Measurements from ENCODE around the gene HID1.
"Not testable (repeated sequence)": the region's sequence is repeated elsewhere in the genome, so short reads cannot be mapped to it uniquely, and the experiment has no call there.

The HID1 gene

DNA sequence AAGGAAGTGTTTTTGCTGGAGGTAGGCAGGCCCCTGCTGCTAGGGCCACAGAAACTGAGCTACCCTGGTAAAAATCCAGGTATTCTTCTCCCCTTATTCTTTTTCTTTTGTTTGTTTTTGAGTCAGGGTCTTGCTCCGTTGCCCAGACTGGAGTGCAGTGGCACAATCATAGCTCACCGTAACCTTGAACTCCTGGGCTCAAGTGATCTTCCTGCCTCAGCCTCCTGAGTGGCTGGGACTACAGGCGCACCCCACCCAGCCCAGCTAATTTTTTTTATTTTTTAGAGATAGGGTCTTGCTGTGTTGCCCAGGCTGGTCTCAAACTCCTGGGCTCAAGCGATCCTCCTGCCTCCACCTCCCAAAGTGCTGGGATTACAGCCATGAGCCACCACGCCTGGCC lies 3.1 kb downstream of the HID1 start:
- DNase-seq, result not testable (repeated sequence)

DNA sequence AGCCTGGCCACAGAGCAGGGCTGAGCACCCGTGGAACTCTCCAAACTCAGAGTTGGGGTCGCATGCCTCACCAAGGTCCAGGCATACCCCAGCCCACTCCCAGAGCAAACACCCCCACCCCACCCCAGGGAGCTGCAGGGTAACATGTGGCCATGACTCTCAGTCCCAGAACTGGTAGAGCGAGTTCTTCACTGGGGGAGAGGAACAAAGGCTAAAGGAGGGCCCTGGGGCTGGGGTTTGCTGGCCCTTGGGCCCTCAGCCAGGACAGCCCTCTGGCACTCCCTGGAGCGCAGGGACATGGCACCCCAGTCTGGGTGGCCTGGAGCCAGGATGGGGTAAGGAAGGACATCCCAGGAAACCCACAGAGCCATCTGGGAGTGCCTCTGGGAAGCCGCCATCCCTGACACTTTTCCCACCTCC lies 4.2 kb downstream of the HID1 start:
- DNase-seq, result no peak

DNA sequence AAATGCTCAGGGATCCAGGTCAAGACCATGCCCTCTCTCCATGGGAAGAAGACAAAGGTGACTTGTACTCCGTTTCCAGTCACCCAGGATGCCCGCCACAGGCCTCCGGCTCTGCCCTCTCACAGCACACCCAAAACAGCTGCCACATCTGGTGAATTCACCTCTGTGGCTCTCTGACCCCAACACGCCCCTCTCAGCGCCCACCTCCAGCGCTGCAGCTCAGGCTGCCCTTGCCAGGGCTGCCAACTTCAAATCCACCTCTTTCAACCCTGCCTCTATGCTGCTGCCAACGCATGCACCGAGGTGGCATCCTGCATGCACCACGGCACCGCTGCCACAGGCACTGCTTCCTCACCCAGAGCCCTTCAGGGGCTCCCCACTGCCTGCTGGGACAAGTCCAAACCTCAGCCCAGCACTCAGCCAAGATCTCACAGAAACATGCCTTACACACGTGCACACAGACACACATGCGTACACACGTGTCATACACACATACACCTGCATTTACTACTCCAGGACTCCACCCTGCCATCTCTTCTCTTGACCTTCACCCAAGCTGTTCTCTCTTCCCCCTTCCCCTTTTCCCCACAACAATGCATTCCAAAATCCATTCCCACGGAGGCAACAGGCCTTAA lies 7.5 kb downstream of the HID1 start:
- DNase-seq, result no peak

DNA sequence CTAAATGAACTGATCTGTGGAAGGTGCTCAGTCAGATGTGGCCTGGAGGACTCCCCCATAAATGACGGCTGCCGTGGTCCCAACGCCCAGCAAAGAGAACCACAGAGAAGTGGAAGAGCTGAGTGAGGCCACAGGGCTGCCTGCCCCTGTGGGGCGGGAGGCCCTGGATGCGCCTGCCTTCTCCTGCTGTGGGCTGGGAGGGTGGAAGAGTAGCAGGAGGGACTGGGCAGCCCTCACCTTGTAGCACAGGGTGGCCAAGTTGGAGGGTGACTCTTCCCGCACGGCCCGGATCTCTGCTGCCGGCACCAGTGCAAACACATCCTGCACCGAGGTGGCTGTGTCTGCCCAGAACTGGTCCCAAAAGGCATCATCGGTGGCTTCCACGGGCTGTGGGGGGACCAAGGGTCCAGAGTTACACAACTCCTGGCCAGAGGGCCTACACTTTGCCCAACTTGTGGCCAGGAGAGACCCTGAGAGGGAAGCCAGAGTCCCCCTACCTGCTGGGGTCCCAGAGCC lies 8.3 kb downstream of the HID1 start:
- no peak for DNase-seq

GRCh38 chr17:74963656-74964055 lies 8.9 kb downstream of the HID1 start:
- peak in 3 of 56 donors; percentile 8 to 28 (median 26) for DNase-seq

DNA sequence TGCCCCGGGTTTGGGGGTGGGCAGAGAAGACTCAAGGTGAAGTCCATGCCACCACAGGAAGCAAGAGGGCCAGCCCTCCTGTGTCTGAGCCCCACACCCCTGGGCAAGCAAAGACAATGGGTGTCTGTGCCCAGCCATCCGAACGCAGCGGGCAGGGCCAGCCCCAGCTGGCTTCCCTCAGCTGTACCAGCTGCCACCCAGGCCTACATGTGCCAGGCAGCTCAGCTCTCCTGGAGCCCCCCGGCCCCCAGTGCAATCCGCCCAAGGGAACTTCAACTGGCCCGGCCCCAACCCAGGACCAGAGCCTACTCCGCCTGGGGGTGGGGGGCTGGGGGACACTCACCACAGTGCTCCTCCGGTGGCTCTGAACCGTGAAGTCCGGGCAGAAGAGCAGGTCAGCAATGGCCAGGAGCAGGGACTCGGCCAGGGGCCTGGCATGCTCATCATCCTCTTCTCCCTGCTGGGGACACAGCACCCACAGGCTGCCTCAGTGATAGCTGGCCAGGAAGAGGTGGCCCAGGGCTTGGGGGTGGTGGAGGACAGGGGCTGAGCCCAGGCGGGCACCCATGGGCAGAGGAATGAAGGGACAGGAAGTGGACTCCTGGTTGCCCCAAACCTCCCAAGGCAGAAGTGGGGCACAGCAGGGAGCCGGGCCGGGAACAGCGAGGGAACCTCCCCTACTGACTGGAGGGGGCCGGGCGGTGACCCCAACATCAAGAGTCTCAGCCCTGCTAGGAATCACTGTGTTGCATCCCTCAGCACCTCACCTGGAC lies 9.8 kb downstream of the HID1 start:
- DNase-seq, result peak in 51 of 56 donors; percentile 16 to 84 (median 65)

GRCh38 chr17:74961657-74962350 lies 10.8 kb downstream of the HID1 start:
- DNase-seq, result peak in 53 of 56 donors; percentile 23 to 93 (median 76)

GRCh38 chr17:74960570-74961342 lies 11.8 kb downstream of the HID1 start:
- DNase-seq, result no peak

- no peak for DNase-seq
These were observed 12.6 kb downstream of the HID1 start for GRCh38 chr17:74959826-74960515.

GRCh38 chr17:74957935-74958740 lies 14.4 kb downstream of the HID1 start:
- DNase-seq, result peak in 40 of 56 donors; percentile 3 to 76 (median 25)

DNA sequence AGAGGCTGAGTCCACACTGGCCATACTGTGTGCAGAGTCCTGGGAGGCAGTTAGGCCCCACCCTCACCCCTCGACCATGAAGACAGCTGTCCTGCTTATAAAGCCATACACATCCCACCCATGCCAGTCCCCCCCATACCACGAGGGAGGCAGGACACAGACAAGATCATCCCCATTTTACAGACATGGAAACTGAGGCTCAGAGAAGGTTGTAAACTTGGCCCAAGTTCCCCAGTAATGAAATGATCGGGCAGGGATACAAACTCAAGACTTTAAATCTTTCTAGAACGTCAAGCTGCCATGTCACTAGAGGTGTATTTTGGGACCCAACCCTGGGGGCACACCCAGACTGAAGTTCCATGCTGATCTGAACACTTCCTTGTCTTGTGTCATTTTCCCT lies 16.5 kb downstream of the HID1 start:
- DNase-seq, result no peak

DNA sequence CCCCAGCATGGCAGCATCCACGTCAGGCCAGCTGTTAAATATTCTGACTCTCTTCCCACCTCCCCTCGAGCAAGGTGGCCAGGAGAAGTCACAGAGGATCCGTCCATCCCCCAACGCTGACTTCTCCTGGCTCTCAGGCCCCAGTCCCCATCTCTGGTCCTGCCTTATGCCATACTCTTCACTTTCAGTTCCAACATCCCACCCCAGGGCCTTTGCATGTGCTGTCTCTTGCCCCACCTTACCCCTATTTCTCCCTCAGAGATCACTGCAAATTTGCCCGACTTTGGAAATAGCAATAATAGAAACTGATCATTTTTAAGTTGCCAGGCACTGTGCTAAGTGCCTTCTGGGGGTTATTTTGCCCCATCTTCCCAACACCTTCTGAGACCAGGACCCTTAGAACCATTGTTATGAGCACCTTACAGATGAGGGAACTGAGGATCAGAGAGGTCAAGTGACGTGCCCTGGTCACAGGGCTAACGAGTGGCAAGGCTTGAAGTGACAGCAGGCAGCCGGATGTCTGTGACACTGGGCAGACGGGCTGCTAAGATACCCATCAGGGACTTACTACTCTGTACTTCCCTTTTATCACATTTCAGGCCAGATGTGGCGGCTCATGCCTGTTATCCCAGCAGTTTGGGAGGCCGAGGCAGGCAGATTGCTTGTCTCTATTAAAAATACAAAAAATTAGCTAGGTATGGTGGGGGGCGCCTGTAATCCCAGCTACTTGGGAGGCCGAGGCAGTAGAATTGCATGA lies 17.7 kb downstream of the HID1 start:
- DNase-seq, result no peak

- no peak for DNase-seq
These were observed 18.4 kb downstream of the HID1 start for GRCh38 chr17:74954115-74954514.

DNA sequence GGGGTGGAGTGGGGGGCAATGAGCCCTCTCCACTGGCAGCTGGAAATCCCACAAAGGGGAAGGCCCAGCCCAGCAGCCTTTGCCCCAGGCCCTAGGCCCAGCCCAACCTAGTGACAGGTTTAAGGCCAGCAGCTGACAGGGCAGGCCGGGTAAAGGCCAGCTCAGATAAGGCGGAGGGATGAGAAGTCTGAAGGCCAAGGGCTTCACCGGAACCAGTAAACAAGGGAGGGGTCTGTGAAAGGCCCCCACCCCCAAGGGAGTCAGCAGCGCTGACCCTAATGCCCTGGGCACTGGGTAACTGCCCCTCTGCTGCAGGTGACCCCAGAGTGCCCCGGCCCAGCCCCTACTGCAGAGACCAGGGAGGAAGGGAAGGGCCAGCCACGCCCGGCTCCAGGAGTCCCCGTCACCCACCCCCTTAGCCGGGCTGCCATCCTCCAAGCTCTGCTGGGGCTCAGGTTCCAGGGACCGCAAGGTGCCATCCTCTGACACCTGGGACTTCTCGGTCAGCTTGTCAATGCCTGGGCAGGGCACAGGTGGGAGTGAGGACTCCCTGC lies 19.3 kb downstream of the HID1 start:
- DNase-seq, result no peak

GRCh38 chr17:74952431-74953133 lies 20.0 kb downstream of the HID1 start:
- no peak for DNase-seq

DNA sequence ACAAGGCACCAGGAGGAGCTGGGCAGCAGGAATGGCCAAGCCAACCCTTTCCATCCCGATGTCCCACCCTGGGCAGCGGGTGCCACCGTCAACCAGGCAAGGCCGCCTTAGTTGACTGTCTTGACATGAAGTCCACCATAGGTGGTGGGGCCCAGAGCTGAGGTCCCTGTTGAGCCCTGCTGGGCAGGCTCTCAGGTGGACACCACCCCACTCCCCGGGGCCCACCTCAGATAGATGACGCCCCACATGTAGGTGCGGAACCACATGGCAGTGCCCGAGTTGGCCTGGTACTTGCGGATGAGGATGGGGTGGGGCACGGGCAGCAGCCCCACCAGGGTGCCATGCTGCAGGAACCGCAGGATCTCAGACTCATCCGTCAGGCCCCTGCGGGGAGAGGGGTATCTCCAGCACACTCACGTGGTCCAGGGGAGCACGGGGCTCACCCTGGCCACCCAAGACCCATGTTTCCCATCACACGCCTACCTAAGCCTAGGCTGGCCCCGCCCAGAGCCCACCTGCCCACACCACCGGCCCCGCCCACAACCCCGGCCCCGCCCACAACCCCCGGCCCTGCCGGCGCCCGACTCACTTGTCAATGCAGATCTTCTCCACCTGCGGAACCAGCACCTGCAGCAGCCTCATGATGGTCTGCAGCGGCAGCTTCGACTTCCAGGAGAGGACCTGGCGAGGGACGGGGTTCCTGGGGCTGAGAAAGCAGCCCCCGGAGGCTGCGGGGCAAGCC lies 20.7 kb downstream of the HID1 start:
- no peak for DNase-seq

- no peak for DNase-seq
These were observed 21.5 kb downstream of the HID1 start for GRCh38 chr17:74951065-74951464.

Data from nucleus accumbens (tissue), 56 donors.